Testis (tissue), 3 donors: Measurements from ENCODE around the gene TECPR2. TPM values are rescaled to one million over a fixed set of nuclear protein-coding genes. Genes with fewer than 3 reads are reported as not detected.

Experiments used
- DNase-seq: peaks from one replicate; pipeline ENCODE4 v3.0.0-alpha.2; 2019
- H3K27ac ChIP-seq, 2 donors: fragments of 200-600 bp; sonication (generic); one replicate each; pipeline ENCODE4 v1.5.1; 2019
- H3K27me3 ChIP-seq: fragments of 200-600 bp; sonication (generic); one replicate; pipeline ENCODE4 v1.5.1; 2019
- H3K36me3 ChIP-seq: fragments of 200-600 bp; sonication (generic); one replicate; pipeline ENCODE4 v1.5.1; 2017; ENCODE audit warnings: low read depth; ENCODE audit errors: missing control alignments
- H3K4me1 ChIP-seq: fragments of 200-600 bp; sonication (generic); one replicate; pipeline ENCODE4 v1.5.1; 2019
- H3K4me3 ChIP-seq, 2 donors: fragments of 200-600 bp; sonication (generic); one replicate each; pipeline ENCODE4 v1.5.1; 2017 to 2019
- H3K9me3 ChIP-seq: fragments of 200-600 bp; sonication (generic); one replicate; pipeline ENCODE4 v1.5.1; 2017
- POLR2A ChIP-seq: fragments of 450-650 bp; IDR thresholded peaks from one replicate; pipeline ENCODE4 v1.6.1; 2017; ENCODE audit warnings: antibody characterized with exemption, mild to moderate bottlenecking, moderate library complexity
- WGBS, 2 donors: methylation state at CpG; one replicate each; pipeline ENCODE4 v1.1.5; 2018; 5-methylcytosine and 5-hydroxymethylcytosine counted together
- intact Hi-C: fragments of 100-400 bp; cut with DNase I; formaldehyde crosslinking; loops from one replicate; pipeline ENCODE4 v1.15.1; 2023; ENCODE audit warnings: low total_unique reads
- polyA plus RNA-seq: library from polyadenylated mRNA; stranded (reverse); fragments of 350-450 nt; fragmentation: Illumina TruSeq; extraction: RNeasy Lipid Tissue Mini Kit (QIAGEN cat#74804); gene quantifications from one replicate; pipeline ENCODE4 v1.2.3, GENCODE V29; 2014; ENCODE audit warnings: low read depth, low replicate concordance; ENCODE audit not compliant: insufficient read depth
- total RNA-seq, 2 donors: library from RNA; depleted of rRNA; stranded (reverse); fragments of >200 nt; gene quantifications; one replicate each; pipeline ENCODE4 v1.2.3, GENCODE V29; 2016
- TF ChIP-seq, protein P1 (sequence below), 3 experiments: fragments of 450-650 bp in 2 of 3; fragments of 200-600 bp in 1 of 3; sonication (generic) in 1 of 3; IDR thresholded peaks; one replicate each; pipeline ENCODE4 v1.5.1; 2016 to 2019; ENCODE audit warnings: antibody characterized with exemption in 3 of 3, mild to moderate bottlenecking in 2 of 3, moderate library complexity in 1 of 3

The TECPR2 gene
- total and polyA plus RNA-seq, 3 donors from 2014 or later = 43.4 to 65.9 (median 43.6) TPM

- Histone ChIP-seq H3K27me3 (no peaks in the 10 kb centered on the region), H3K9me3 (no peaks in the 10 kb centered on the region), H3K27ac (peak overlapping the region in 1 of 2 donors; percentile 7), H3K4me1 (peaks cover 15% of the 10 kb centered on the region), H3K36me3 (no peaks in the 10 kb centered on the region), H3K4me3 (no peak overlapping the region)
- 95 to 96% methylated on average over 5 to 9 of the region's 15 CpGs for WGBS, 2 donors
- no peak for DNase-seq
- intact Hi-C loops = no loop called here
- TF ChIP-seq, protein P1, sequence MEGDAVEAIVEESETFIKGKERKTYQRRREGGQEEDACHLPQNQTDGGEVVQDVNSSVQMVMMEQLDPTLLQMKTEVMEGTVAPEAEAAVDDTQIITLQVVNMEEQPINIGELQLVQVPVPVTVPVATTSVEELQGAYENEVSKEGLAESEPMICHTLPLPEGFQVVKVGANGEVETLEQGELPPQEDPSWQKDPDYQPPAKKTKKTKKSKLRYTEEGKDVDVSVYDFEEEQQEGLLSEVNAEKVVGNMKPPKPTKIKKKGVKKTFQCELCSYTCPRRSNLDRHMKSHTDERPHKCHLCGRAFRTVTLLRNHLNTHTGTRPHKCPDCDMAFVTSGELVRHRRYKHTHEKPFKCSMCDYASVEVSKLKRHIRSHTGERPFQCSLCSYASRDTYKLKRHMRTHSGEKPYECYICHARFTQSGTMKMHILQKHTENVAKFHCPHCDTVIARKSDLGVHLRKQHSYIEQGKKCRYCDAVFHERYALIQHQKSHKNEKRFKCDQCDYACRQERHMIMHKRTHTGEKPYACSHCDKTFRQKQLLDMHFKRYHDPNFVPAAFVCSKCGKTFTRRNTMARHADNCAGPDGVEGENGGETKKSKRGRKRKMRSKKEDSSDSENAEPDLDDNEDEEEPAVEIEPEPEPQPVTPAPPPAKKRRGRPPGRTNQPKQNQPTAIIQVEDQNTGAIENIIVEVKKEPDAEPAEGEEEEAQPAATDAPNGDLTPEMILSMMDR (IDR thresholded peaks at IDR 0.05) = no peak
- TF ChIP-seq POLR2A = no peak
These were observed 130.8 kb downstream of the TECPR2 start for GRCh38 chr14:102493585-102493984.

GRCh38 chr14:102495491-102496330 is 133.0 kb downstream of the TECPR2 start:
- DNase-seq = no peak
- TF ChIP-seq, protein P1 (IDR thresholded peaks at IDR 0.05) = no peak
- TF ChIP-seq POLR2A = no peak
- Histone ChIP-seq H3K27ac (no peak overlapping the region), H3K36me3 (no peaks in the 10 kb centered on the region), H3K4me1 (peaks cover 29% of the 10 kb centered on the region), H3K27me3 (no peaks in the 10 kb centered on the region), H3K9me3 (no peaks in the 10 kb centered on the region), H3K4me3 (no peak overlapping the region)
- intact Hi-C loops = no loop called here
- WGBS, 2 donors = 95 to 99% methylated on average over 18 to 26 of the region's 26 CpGs

- Histone ChIP-seq H3K9me3 (no peaks in the 10 kb centered on the region), H3K36me3 (no peaks in the 10 kb centered on the region), H3K4me1 (peaks cover 30% of the 10 kb centered on the region), H3K27me3 (no peaks in the 10 kb centered on the region), H3K27ac (no peak overlapping the region), H3K4me3 (no peak overlapping the region)
- no peak for TF ChIP-seq POLR2A
- TF ChIP-seq, protein P1 (IDR thresholded peaks at IDR 0.05) = no peak
- intact Hi-C loops = no loop called here
- no peak for DNase-seq
- WGBS, 2 donors = 97% methylated on average over 11 of the region's 11 CpGs
These were observed 133.6 kb downstream of the TECPR2 start for GRCh38 chr14:102496331-102496691.

DNA sequence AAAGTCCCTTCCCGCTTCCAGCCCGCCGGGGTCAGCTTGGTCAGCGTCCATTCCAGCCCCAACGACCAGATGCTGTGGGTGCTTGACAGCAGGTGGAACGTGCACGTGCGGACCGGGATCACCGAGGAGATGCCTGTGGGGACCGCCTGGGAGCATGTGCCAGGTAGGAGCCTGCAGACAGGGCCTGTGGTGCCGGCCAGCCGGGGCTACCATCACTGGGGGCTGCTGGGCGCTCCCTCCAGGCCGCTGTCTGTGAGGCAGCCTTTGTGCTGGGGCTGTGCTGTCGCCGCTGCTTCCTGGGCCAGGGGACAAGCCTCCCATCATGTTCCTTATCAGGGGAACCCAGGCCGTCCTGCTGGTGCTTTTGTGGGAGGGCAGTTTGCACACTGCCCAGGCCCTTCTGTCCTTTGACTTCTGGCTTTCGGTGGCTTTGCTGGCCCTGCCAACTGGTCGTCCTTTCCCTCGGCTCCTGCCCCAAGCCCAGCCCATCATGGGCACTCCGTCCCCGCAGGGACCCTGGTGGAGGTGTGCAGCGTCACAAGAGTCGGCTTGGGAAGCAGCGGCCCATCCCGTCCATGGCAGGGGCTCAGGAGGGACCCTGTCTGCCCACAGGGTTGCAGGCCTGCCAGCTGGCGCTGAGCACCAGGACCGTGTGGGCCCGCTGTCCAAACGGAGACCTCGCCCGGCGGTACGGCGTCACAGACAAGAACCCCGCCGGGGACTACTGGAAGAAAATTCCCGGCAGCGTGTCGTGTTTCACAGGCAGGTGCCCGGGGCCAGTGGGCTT is 134.4 kb downstream of the TECPR2 start:
- H3K36me3 ChIP-seq = no peaks in the 10 kb centered on the region
- H3K4me1 ChIP-seq = peaks cover 30% of the 10 kb centered on the region
- H3K27me3 ChIP-seq = no peaks in the 10 kb centered on the region
- 92 to 93% methylated on average over 16 to 42 of the region's 42 CpGs for WGBS, 2 donors
- no peaks in the 10 kb centered on the region for H3K9me3 ChIP-seq
- no peak overlapping the region for H3K27ac ChIP-seq
- intact Hi-C loops = no loop called here
- TF ChIP-seq, protein P1 (IDR thresholded peaks at IDR 0.05) = no peak
- TF ChIP-seq POLR2A = no peak
- H3K4me3 ChIP-seq = no peak overlapping the region
- DNase-seq = no peak
